ENCODE results near the gene DDX59. TPM values are rescaled to one million over a fixed set of nuclear protein-coding genes. Genes with fewer than 3 reads are reported as not detected.

The DDX59 gene
- total RNA-seq, 4 donors from 2014 or later: 36.7 to 52.7 (median 39.5) TPM

- Histone ChIP-seq H3K4me1 (no peaks in the 10 kb centered on the region), H3K27ac (no peak overlapping the region), H3K4me3 (no peak overlapping the region), H3K36me3 (peaks cover 0 to 56% of the 10 kb centered on the region in 2 donors), H3K9me3 (no peaks in the 10 kb centered on the region), H3K27me3 (no peaks in the 10 kb centered on the region)
- in situ Hi-C loops (cut with MboI; ENCODE audit: low sequenced_read_pairs in 4 of 4): no loop called here
- TF ChIP-seq POLR2A (IDR thresholded peaks at IDR 0.05): no peak
- TF ChIP-seq CTCF (IDR thresholded peaks at IDR 0.05 in 4 of 5, conservative IDR thresholded peaks at IDR 0.05 in 1 of 5): no peak
- no peak for DNase-seq
- intact Hi-C loops (cut with DNase I; ENCODE audit: low total_unique reads): no loop called here
- no peak for ATAC-seq
These were observed 17.3 kb downstream of the DDX59 start for GRCh38 chr1:200652378-200652777.

DNA sequence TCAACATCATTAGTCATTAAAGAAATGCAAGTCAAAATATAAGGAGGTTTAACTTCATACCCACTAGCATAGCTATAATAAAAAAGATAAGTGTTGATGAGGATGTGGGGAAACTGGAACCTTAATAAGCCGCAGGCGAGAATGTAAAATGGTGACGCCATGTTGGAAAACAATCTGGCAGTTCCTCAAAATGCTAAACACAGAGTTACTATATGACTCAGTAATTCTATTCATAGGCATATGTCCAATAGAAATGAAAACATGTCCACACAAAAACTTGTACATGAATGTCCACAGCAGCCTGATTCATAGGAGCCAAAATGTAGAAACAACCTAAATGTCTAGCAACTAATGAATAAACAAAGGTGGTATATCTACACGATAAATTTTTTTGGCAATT, 23.2 kb downstream of the DDX59 start:
- Histone ChIP-seq H3K27ac (no peak overlapping the region), H3K36me3 (peaks cover 0 to 39% of the 10 kb centered on the region in 2 donors), H3K9me3 (no peaks in the 10 kb centered on the region), H3K4me1 (no peaks in the 10 kb centered on the region), H3K4me3 (no peak overlapping the region), H3K27me3 (no peaks in the 10 kb centered on the region)
- intact Hi-C loops (cut with DNase I; ENCODE audit: low total_unique reads): no loop called here
- DNase-seq (no peak), ATAC-seq (no peak)
- TF ChIP-seq CTCF (IDR thresholded peaks at IDR 0.05 in 4 of 5, conservative IDR thresholded peaks at IDR 0.05 in 1 of 5) (no peak), POLR2A (IDR thresholded peaks at IDR 0.05) (no peak)
- in situ Hi-C loops (cut with MboI; ENCODE audit: low sequenced_read_pairs in 4 of 4): no loop called here

DNA sequence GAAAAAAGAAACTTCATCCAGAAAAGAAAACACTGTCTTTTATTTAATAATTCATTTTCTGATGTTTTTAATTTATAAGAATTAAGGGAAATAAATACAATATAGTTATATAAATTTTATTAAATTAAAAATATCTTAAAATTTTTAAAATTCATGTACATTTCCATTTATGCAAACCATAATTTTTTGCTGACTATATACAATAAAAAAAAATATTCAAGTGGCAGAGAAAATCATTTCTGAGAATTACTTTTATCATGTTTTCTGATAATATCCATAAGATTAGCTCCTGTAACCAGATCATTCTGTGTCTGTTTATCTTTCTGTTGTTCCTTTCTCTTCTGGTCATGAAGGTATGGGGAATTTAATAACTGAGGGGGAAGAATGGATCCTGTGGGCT, 25.7 kb downstream of the DDX59 start:
- TF ChIP-seq POLR2A (IDR thresholded peaks at IDR 0.05): no peak
- TF ChIP-seq CTCF (IDR thresholded peaks at IDR 0.05 in 4 of 5, conservative IDR thresholded peaks at IDR 0.05 in 1 of 5): no peak
- Histone ChIP-seq H3K9me3 (no peaks in the 10 kb centered on the region), H3K4me3 (no peak overlapping the region), H3K4me1 (peaks cover 12% of the 10 kb centered on the region in 2 donors), H3K27me3 (no peaks in the 10 kb centered on the region), H3K36me3 (peaks cover 0 to 32% of the 10 kb centered on the region in 2 donors), H3K27ac (no peak overlapping the region)
- ATAC-seq (no peak), DNase-seq (no peak)
- intact Hi-C loops (cut with DNase I; ENCODE audit: low total_unique reads): no loop called here
- in situ Hi-C loops (cut with MboI; ENCODE audit: low sequenced_read_pairs in 4 of 4): no loop called here

GRCh38 chr1:200642481-200642880, 27.2 kb downstream of the DDX59 start:
- TF ChIP-seq POLR2A (IDR thresholded peaks at IDR 0.05): no peak
- in situ Hi-C loops (cut with MboI; ENCODE audit: low sequenced_read_pairs in 4 of 4): no loop called here
- ATAC-seq: no peak

DNA sequence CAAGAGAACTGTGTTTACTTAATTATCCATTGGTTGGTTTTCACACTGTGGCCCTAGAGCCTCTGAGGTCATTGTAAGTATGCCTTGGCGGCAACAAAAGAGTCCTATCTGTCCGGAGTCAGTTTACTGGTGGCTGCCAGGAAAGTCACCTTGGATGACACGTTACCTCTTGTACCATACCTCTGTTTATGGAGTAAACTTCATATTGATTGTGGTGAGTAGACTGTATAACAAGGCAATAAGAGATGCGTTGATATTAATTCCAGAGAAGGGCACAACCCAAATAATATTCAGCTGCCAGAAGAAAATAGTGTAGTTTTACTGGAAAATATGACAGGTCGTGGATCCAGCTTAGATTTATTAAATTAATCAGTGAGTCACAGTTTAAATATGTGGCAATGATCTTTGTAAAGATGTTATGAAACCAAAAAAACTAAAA, 28.7 kb downstream of the DDX59 start:
- Histone ChIP-seq H3K4me3 (no peak overlapping the region), H3K27me3 (no peaks in the 10 kb centered on the region), H3K4me1 (peaks cover 12% of the 10 kb centered on the region in 2 donors), H3K9me3 (no peaks in the 10 kb centered on the region), H3K27ac (no peak overlapping the region), H3K36me3 (peaks cover 0 to 1% of the 10 kb centered on the region in 2 donors)
- TF ChIP-seq CTCF (IDR thresholded peaks at IDR 0.05 in 4 of 5, conservative IDR thresholded peaks at IDR 0.05 in 1 of 5) (no peak), POLR2A (IDR thresholded peaks at IDR 0.05) (no peak)
- ATAC-seq (peak in 1 of 2 donors; percentile 46), DNase-seq (no peak)
- intact Hi-C loops (cut with DNase I; ENCODE audit: low total_unique reads): no loop called here
- in situ Hi-C loops (cut with MboI; ENCODE audit: low sequenced_read_pairs in 4 of 4): no loop called here

More at GRCh38 chr1:200642481-200642880, 27.2 kb downstream of the DDX59 start:
- no peak overlapping the region for H3K4me3 ChIP-seq
- H3K9me3 ChIP-seq: no peaks in the 10 kb centered on the region
- H3K27ac ChIP-seq: no peak overlapping the region
- intact Hi-C loops (cut with DNase I; ENCODE audit: low total_unique reads): no loop called here
- H3K36me3 ChIP-seq: peaks cover 0 to 16% of the 10 kb centered on the region in 2 donors
- H3K4me1 ChIP-seq: peaks cover 12% of the 10 kb centered on the region in 2 donors
- no peaks in the 10 kb centered on the region for H3K27me3 ChIP-seq
- no peak for DNase-seq

Measured in gastrocnemius medialis (tissue), 4 donors.